GM12878 (cell line): ENCODE data around the gene PLEK2. TPM values are rescaled to one million over a fixed set of nuclear protein-coding genes. Genes with fewer than 3 reads are reported as not detected.

ENCODE experiments used
- ATAC-seq: fragments of 200-7000 bp; cut with Tn5 transposase; 3 replicates; pipeline ENCODE4 v1.9.1; 2020; ENCODE audit warnings: mild to moderate bottlenecking, moderate library complexity
- BruUV-seq: library from RNA; stranded (reverse); fragments of 400-500 nt; replicated peaks from 2 replicates; lab custom pipeline; 2021; lab: Mats Ljungman, UMichigan
- CTCF ChIA-PET: fragments of 300-600 bp; sonication (Branson Sonifier 250); formaldehyde crosslinking; extraction: SDS; loops from one replicate; lab custom pipeline; 2021; ENCODE audit warnings: inconsistent platforms; lab: Yijun Ruan, JAX
- POLR2A ChIA-PET: fragments of 350-600 bp; formaldehyde crosslinking; extraction: SDS; loops from one replicate; lab custom pipeline; 2021; ENCODE audit warnings: inconsistent platforms; lab: Charles Lee
- RAD21 ChIA-PET: fragments of 300-600 bp; sonication (Branson Sonifier 250); formaldehyde crosslinking; loops from one replicate; lab custom pipeline; 2023; ENCODE audit warnings: antibody characterized with exemption; ENCODE audit not compliant: unreplicated experiment; lab: Charles Lee
- SMC1A ChIA-PET: fragments of 300-600 bp; sonication (Branson Sonifier 250); formaldehyde crosslinking; loops from one replicate; lab custom pipeline; 2023; ENCODE audit not compliant: unreplicated experiment, uncharacterized antibody; lab: Charles Lee
- DNase-seq: peaks from one replicate; pipeline ENCODE4 v3.0.0-alpha.2; 2011; ENCODE audit warnings: low read depth, low spot score
- FAIRE-seq: peaks from 3 replicates; lab custom pipeline; 2011; peaks lifted over from hg19 to GRCh38; lab: Jason Lieb, UNC
- H2AFZ ChIP-seq: 2 replicates; pipeline ENCODE4 v1.6.0; 2011; ENCODE audit warnings: low read depth, low read length, control low read depth; ENCODE audit not compliant: control insufficient read depth
- H3K27ac ChIP-seq: 2 replicates; pipeline ENCODE4 v1.5.1; 2011; ENCODE audit warnings: control low read depth; ENCODE audit not compliant: control insufficient read depth, insufficient read depth
- H3K27me3 ChIP-seq, 2 experiments: replicated peaks in 1 of 2; 2 replicates each; pipeline versions ENCODE4 v1.6.0 to v1.6.1; 2011; ENCODE audit warnings: low read length in 1 of 2; ENCODE audit not compliant: control insufficient read depth in 2 of 2, insufficient read depth in 2 of 2
- H3K36me3 ChIP-seq, 2 experiments: 2 replicates each; pipeline ENCODE4 v1.5.1; 2011; ENCODE audit warnings: low read length in 1 of 2; ENCODE audit not compliant: control insufficient read depth in 2 of 2, insufficient read depth in 2 of 2
- H3K4me1 ChIP-seq: 2 replicates; pipeline ENCODE4 v1.6.1; 2011; ENCODE audit warnings: mild to moderate bottlenecking, low read length, moderate library complexity, mixed read lengths; ENCODE audit not compliant: control insufficient read depth, insufficient read depth
- H3K4me2 ChIP-seq: 2 replicates; pipeline ENCODE4 v1.6.0; 2011; ENCODE audit warnings: control low read depth; ENCODE audit not compliant: control insufficient read depth, insufficient read depth
- H3K4me3 ChIP-seq: fragments of 200-600 bp; sonication (generic); 2 replicates; pipeline ENCODE4 v1.5.1; 2016
- H3K79me2 ChIP-seq: 2 replicates; pipeline ENCODE4 v1.6.0; 2011; ENCODE audit warnings: low read length; ENCODE audit not compliant: control insufficient read depth, insufficient read depth
- H3K9ac ChIP-seq: 2 replicates; pipeline ENCODE4 v1.8.0; 2011; ENCODE audit warnings: low read length, control low read depth, mixed read lengths; ENCODE audit not compliant: control insufficient read depth, insufficient read depth
- H3K9me3 ChIP-seq: replicated peaks from 3 replicates; pipeline ENCODE4 v1.5.1; 2011; ENCODE audit warnings: mild to moderate bottlenecking, low read length; ENCODE audit not compliant: control insufficient read depth, insufficient read depth
- H4K20me1 ChIP-seq: 2 replicates; pipeline ENCODE4 v1.6.0; 2011; ENCODE audit not compliant: control insufficient read depth, insufficient read depth
- CBX3 ChIP-seq: fragments of 200-600 bp; sonication (generic); IDR thresholded peaks from 2 replicates; pipeline ENCODE4 v1.6.1; 2016; ENCODE audit warnings: low read depth, borderline replicate concordance
- IKZF2 ChIP-seq, 2 experiments: fragments of 450-650 bp; IDR thresholded peaks; 2 replicates each; pipeline ENCODE4 v1.6.1; 2017; ENCODE audit warnings: mild to moderate bottlenecking in 2 of 2, moderate library complexity in 2 of 2
- MXI1 ChIP-seq: fragments of 150-350 bp; IDR thresholded peaks from 2 replicates; pipeline ENCODE4 v1.6.1; 2011; ENCODE audit warnings: low read depth, mild to moderate bottlenecking, inconsistent platforms, low read length, improper control_type of control experiment
- POLR2AphosphoS5 ChIP-seq: IDR thresholded peaks from 2 replicates; pipeline ENCODE4 v1.6.1; 2011; ENCODE audit warnings: mild to moderate bottlenecking, low read length, inconsistent platforms
- TARDBP ChIP-seq: IDR thresholded peaks from 2 replicates; pipeline ENCODE4 v1.6.1; 2016; ENCODE audit warnings: borderline replicate concordance
- WRNIP1 ChIP-seq: IDR thresholded peaks from 2 replicates; pipeline ENCODE4 v1.6.1; 2011; ENCODE audit warnings: low read depth, low read length, improper control_type of control experiment, borderline replicate concordance
- ZBED1 ChIP-seq: IDR thresholded peaks from 2 replicates; pipeline ENCODE4 v1.6.1; 2016; ENCODE audit warnings: borderline replicate concordance
- ZNF217 ChIP-seq: fragments of 450-650 bp; IDR thresholded peaks from 2 replicates; pipeline ENCODE4 v1.6.1; 2017; ENCODE audit warnings: antibody characterized with exemption, mild to moderate bottlenecking
- WGBS: methylation state at CpG from one replicate; pipeline ENCODE4 v1.1.6; 2016; ENCODE audit warnings: low lambda C conversion rate; ENCODE audit not compliant: insufficient replicate concordance, insufficient coverage; ENCODE audit errors: missing lambda C conversion rate; 5-methylcytosine and 5-hydroxymethylcytosine counted together
- in situ Hi-C: fragments of 300-500 bp; cut with MboI; formaldehyde crosslinking; loops from 9 replicates; pipeline ENCODE4 v1.14.3; 2018; ENCODE audit warnings: mixed read lengths
- intact Hi-C: fragments of 100-400 bp; cut with micrococcal nuclease; formaldehyde crosslinking; loops from one replicate; pipeline ENCODE4 v1.14.2; 2022; ENCODE audit not compliant: unreplicated experiment
- polyA plus RNA-seq, 11 experiments: library from polyadenylated mRNA; depleted of rRNA in 4 of 11; unstranded in 6 of 11; stranded (reverse) in 5 of 11; fragments of >200 nt; fragmentation: Nextera tagmentation in 4 of 11; fragmentation: Illumina TruSeq in 1 of 11; extraction: Ambion mirVana in 4 of 11; extraction: Trizol in 1 of 11; gene quantifications; 1 replicate in 1 of 11; 2 replicates in 10 of 11; pipeline versions ENCODE4 v1.2.1 to v1.2.3, GENCODE V29; 2011 to 2016; ENCODE audit warnings: inconsistent platforms in 2 of 11, missing spikeins in 2 of 11, low read depth in 1 of 11
- total RNA-seq, 4 experiments: library from RNA; depleted of rRNA in 3 of 4; stranded (reverse); fragments of >200 nt in 3 of 4; fragmentation: Illumina TruSeq in 1 of 4; extraction: Trizol in 1 of 4; gene quantifications; 2 replicates each; pipeline versions ENCODE4 v1.2.1 to v1.2.3, GENCODE V29; 2013 to 2021
- TF ChIP-seq, protein P1 (sequence below): fragments of 450-650 bp; formaldehyde crosslinking; IDR thresholded peaks from 2 replicates; pipeline ENCODE4 v1.5.0; 2022; ENCODE audit warnings: mild to moderate bottlenecking, missing genetic modification characterization
- TF ChIP-seq, protein P2 (sequence below): fragments of 450-650 bp; IDR thresholded peaks from 2 replicates; pipeline ENCODE4 v1.6.1; 2014; ENCODE audit warnings: mild to moderate bottlenecking

The PLEK2 gene
- total and polyA plus RNA-seq, 10 of the 15 experiments (the other 5 are each of a cell fraction or from before 2014, with no cell fraction given): 0.08 to 0.20 TPM; not detected in 8

DNA sequence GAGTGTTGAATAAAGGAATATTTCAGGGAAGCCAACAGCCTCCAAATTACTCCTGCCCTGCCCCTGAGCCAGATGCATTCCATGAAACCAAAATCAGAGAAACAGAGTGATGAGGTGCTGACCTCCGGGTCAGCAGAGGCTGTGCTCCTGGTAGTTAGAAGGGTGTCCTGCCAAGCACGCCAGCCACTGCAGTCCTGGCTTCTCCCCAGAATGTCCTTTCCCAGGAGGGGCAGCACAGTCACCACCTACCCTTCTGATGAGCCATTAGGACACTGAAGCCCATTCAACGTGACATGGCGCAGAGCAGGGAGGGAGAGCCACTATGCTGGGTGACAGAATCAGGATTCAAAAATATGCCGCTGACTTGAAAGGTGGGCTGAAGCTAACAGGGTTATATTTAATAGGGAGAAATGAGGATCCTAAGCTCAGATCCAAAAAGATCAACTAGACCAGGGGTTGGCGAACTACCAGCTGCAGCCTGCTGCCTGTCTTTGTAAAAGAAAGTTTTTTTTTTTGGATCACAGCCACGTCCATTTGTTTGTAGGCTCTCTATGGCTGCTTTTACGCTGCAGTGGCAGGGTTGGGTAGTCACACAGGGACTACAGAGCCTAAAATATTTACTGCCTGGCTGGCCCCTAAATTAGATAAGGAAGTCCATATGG lies 34.5 kb upstream of the PLEK2 start:
- in situ Hi-C loops: no loop called here
- intact Hi-C loops: no loop called here
- DNase-seq (no peak), FAIRE-seq (no peak), ATAC-seq (no peak)
- Histone ChIP-seq H3K79me2 (no peaks in the 10 kb centered on the region), H3K36me3 (no peaks in the 10 kb centered on the region), H3K4me2 (no peak overlapping the region), H4K20me1 (no peaks in the 10 kb centered on the region), H2AFZ (no peak overlapping the region), H3K9me3 (no peaks in the 10 kb centered on the region; the same call in 2 of the 3 replicates), H3K4me3 (no peak overlapping the region), H3K4me1 (no peaks in the 10 kb centered on the region), H3K27ac (no peak overlapping the region), H3K27me3 (no peaks in the 10 kb centered on the region; a peak in 1 of 4 replicates), H3K9ac (no peak overlapping the region)
- ChIA-PET POLR2A (no interaction called here), SMC1A (interaction anchor here (0.7 to 1.3 kb wide), 4 partner anchors 9 to 124 kb away, joined by 3 to 5 read pairs (median 3); no protein-coding TSS in a partner anchor), RAD21 (interaction anchor here (0.6 to 1.6 kb wide), 3 partner anchors 14 to 61 kb away, joined by 3 to 4 read pairs (median 3); no protein-coding TSS in a partner anchor), CTCF (interaction anchor here (1.0 to 1.1 kb wide), 2 partner anchors 20 to 125 kb away, joined by 3 to 5 read pairs; no protein-coding TSS in a partner anchor)
- 43% methylated on average over 8 of the region's 8 CpGs for WGBS
- no TSS peak for BruUV-seq
- TF ChIP-seq, protein P1, sequence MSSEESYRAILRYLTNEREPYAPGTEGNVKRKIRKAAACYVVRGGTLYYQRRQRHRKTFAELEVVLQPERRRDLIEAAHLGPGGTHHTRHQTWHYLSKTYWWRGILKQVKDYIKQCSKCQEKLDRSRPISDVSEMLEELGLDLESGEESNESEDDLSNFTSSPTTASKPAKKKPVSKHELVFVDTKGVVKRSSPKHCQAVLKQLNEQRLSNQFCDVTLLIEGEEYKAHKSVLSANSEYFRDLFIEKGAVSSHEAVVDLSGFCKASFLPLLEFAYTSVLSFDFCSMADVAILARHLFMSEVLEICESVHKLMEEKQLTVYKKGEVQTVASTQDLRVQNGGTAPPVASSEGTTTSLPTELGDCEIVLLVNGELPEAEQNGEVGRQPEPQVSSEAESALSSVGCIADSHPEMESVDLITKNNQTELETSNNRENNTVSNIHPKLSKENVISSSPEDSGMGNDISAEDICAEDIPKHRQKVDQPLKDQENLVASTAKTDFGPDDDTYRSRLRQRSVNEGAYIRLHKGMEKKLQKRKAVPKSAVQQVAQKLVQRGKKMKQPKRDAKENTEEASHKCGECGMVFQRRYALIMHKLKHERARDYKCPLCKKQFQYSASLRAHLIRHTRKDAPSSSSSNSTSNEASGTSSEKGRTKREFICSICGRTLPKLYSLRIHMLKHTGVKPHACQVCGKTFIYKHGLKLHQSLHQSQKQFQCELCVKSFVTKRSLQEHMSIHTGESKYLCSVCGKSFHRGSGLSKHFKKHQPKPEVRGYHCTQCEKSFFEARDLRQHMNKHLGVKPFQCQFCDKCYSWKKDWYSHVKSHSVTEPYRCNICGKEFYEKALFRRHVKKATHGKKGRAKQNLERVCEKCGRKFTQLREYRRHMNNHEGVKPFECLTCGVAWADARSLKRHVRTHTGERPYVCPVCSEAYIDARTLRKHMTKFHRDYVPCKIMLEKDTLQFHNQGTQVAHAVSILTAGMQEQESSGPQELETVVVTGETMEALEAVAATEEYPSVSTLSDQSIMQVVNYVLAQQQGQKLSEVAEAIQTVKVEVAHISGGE (CRISPR knock-in tag): no peak
- TF ChIP-seq WRNIP1 (no peak), MXI1 (no peak), ZNF217 (no peak), CBX3 (no peak), POLR2AphosphoS5 (no peak), IKZF2 (IDR thresholded peaks at IDR 0.05) (no peak), TARDBP (no peak), ZBED1 (no peak)
- TF ChIP-seq, protein P2, sequence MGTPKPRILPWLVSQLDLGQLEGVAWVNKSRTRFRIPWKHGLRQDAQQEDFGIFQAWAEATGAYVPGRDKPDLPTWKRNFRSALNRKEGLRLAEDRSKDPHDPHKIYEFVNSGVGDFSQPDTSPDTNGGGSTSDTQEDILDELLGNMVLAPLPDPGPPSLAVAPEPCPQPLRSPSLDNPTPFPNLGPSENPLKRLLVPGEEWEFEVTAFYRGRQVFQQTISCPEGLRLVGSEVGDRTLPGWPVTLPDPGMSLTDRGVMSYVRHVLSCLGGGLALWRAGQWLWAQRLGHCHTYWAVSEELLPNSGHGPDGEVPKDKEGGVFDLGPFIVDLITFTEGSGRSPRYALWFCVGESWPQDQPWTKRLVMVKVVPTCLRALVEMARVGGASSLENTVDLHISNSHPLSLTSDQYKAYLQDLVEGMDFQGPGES: no peak
